Liver (tissue), 9 donors: ENCODE data around the gene STXBP1. TPM values are rescaled to one million over a fixed set of nuclear protein-coding genes. Genes with fewer than 3 reads are reported as not detected.

Experiments used
- DNase-seq: peaks from one replicate; pipeline ENCODE4 v3.0.0-alpha.2; 2017; ENCODE audit warnings: low spot score
- H3K27ac ChIP-seq, 2 donors: one replicate each; pipeline ENCODE4 v1.7.0; 2013; ENCODE audit warnings: inconsistent platforms in 2 of 2, low read length in 2 of 2, control low read depth in 1 of 2, low read depth in 1 of 2, mild to moderate bottlenecking in 1 of 2
- H3K27me3 ChIP-seq, 4 donors: one replicate each; pipeline versions ENCODE4 v1.6.1 to v1.7.0; 2013; ENCODE audit warnings: low read length in 3 of 4, inconsistent platforms in 1 of 4, mild to moderate bottlenecking in 1 of 4, moderate library complexity in 1 of 4; ENCODE audit not compliant: control insufficient read depth in 4 of 4, insufficient read depth in 4 of 4
- H3K36me3 ChIP-seq, 4 donors: one replicate each; pipeline versions ENCODE4 v1.6.1 to v1.7.0; 2013; ENCODE audit warnings: low read length in 3 of 4, mild to moderate bottlenecking in 3 of 4, low read depth in 1 of 4, moderate library complexity in 1 of 4; ENCODE audit not compliant: control insufficient read depth in 4 of 4, insufficient read depth in 3 of 4
- H3K4me1 ChIP-seq, 4 donors: one replicate each; pipeline versions ENCODE4 v1.6.1 to v1.7.0; 2013; ENCODE audit warnings: low read length in 3 of 4, mild to moderate bottlenecking in 3 of 4, moderate library complexity in 1 of 4; ENCODE audit not compliant: control insufficient read depth in 4 of 4, insufficient read depth in 4 of 4
- H3K4me3 ChIP-seq, 3 donors: one replicate each; pipeline versions ENCODE4 v1.6.1 to v1.7.0; 2013; ENCODE audit warnings: low read length in 3 of 3, control low read depth in 1 of 3, low read depth in 1 of 3, mild to moderate bottlenecking in 1 of 3
- H3K9ac ChIP-seq, 2 donors: one replicate each; pipeline ENCODE4 v1.7.0; 2013; ENCODE audit warnings: low read length in 2 of 2, mild to moderate bottlenecking in 2 of 2, moderate library complexity in 2 of 2, control low read depth in 1 of 2, low read depth in 1 of 2
- H3K9me3 ChIP-seq, 4 donors: one replicate each; pipeline versions ENCODE4 v1.6.1 to v1.7.0; 2013; ENCODE audit warnings: low read length in 3 of 4; ENCODE audit not compliant: control insufficient read depth in 4 of 4
- ATF3 ChIP-seq: IDR thresholded peaks from 2 replicates; pipeline ENCODE4 v1.6.1; 2016; ENCODE audit warnings: antibody characterized with exemption
- CTCF ChIP-seq: fragments of 150-350 bp; IDR thresholded peaks from 2 replicates; pipeline ENCODE4 v1.5.1; 2017; ENCODE audit warnings: improper control_type of control experiment, low read depth, low read length; ENCODE audit not compliant: missing input control
- EGR1 ChIP-seq, 2 donors: IDR thresholded peaks; 2 replicates each; pipeline ENCODE4 v1.6.1; 2016 to 2018; ENCODE audit warnings: antibody characterized with exemption in 2 of 2, low read depth in 2 of 2
- FOXA1 ChIP-seq: IDR thresholded peaks from 2 replicates; pipeline ENCODE4 v1.6.1; 2016; ENCODE audit warnings: antibody characterized with exemption
- FOXA2 ChIP-seq: IDR thresholded peaks from 2 replicates; pipeline ENCODE4 v1.6.1; 2016; ENCODE audit warnings: antibody characterized with exemption
- GABPA ChIP-seq, 2 donors: IDR thresholded peaks in 1 of 2; conservative IDR thresholded peaks in 1 of 2; 2 replicates each; pipeline ENCODE4 v1.6.1; 2016; ENCODE audit warnings: antibody characterized with exemption in 2 of 2, mild to moderate bottlenecking in 1 of 2, moderate library complexity in 1 of 2
- HNF4G ChIP-seq: IDR thresholded peaks from 2 replicates; pipeline ENCODE4 v1.6.1; 2016; ENCODE audit warnings: antibody characterized with exemption
- JUND ChIP-seq, 2 donors: IDR thresholded peaks; 2 replicates each; pipeline ENCODE4 v1.6.1; 2016; ENCODE audit warnings: antibody characterized with exemption in 2 of 2
- MAX ChIP-seq: IDR thresholded peaks from 2 replicates; pipeline ENCODE4 v1.6.1; 2016; ENCODE audit warnings: antibody characterized with exemption
- NR2F2 ChIP-seq: IDR thresholded peaks from 2 replicates; pipeline ENCODE4 v1.6.1; 2016; ENCODE audit warnings: antibody characterized with exemption
- RAD21 ChIP-seq, 2 donors: IDR thresholded peaks; 2 replicates each; pipeline ENCODE4 v1.6.1; 2016; ENCODE audit warnings: antibody characterized with exemption in 2 of 2, mild to moderate bottlenecking in 2 of 2
- REST ChIP-seq: IDR thresholded peaks from 2 replicates; pipeline ENCODE4 v1.6.1; 2016; ENCODE audit warnings: antibody characterized with exemption, mild to moderate bottlenecking
- RXRA ChIP-seq, 2 donors: IDR thresholded peaks; 2 replicates each; pipeline ENCODE4 v1.6.1; 2017 to 2018; ENCODE audit warnings: antibody characterized with exemption in 2 of 2, mild to moderate bottlenecking in 1 of 2
- SP1 ChIP-seq: IDR thresholded peaks from 2 replicates; pipeline ENCODE4 v1.6.1; 2018; ENCODE audit warnings: antibody characterized with exemption, mild to moderate bottlenecking
- TAF1 ChIP-seq: conservative IDR thresholded peaks from 2 replicates; pipeline ENCODE4 v1.6.1; 2016; ENCODE audit warnings: antibody characterized with exemption, mild to moderate bottlenecking
- YY1 ChIP-seq: IDR thresholded peaks from 2 replicates; pipeline ENCODE4 v1.6.1; 2016; ENCODE audit warnings: antibody characterized with exemption, mild to moderate bottlenecking
- ZBTB33 ChIP-seq: IDR thresholded peaks from 2 replicates; pipeline ENCODE4 v1.6.1; 2016; ENCODE audit warnings: antibody characterized with exemption
- WGBS: extraction: QIAGEN DNeasy Blood & Tissue Kit; methylation state at CpG from one replicate; pipeline ENCODE4 v1.1.7; 2013; 5-methylcytosine and 5-hydroxymethylcytosine counted together
- polyA plus RNA-seq, 2 donors: library from polyadenylated mRNA; stranded (reverse) in 1 of 2; unstranded in 1 of 2; fragments of 200-250 nt in 1 of 2; fragments of >200 nt in 1 of 2; fragmentation: Nextera tagmentation in 1 of 2; extraction: Ambion mirVana in 1 of 2; gene quantifications; one replicate each; pipeline versions ENCODE4 v1.2.1 to v1.2.3, GENCODE V29; 2013 to 2015
- total RNA-seq, 2 donors: library from RNA; depleted of rRNA; stranded (reverse); fragments of >200 nt; gene quantifications; one replicate each; pipeline ENCODE4 v1.2.3, GENCODE V29; 2014
- donor health status: healthy.
- donor health status: healthy.
- donor health status: healthy.
- donor health status: healthy.
- donor health status: healthy.

Gene STXBP1
- total and polyA plus RNA-seq, 4 donors = 1.7 to 4.6 (median 2.3) TPM

GRCh38 chr9:127654619-127655018 is 42.5 kb downstream of the STXBP1 start (continued):
- TF ChIP-seq CTCF = no peak
- no peak for TF ChIP-seq RAD21 (IDR thresholded peaks at IDR 0.05)
- TF ChIP-seq FOXA2 = no peak

GRCh38 chr9:127658428-127658827 is 46.4 kb downstream of the STXBP1 start:
- no peak overlapping the region for H3K9ac ChIP-seq
- no peak for DNase-seq
- WGBS = 86% methylated on average over 5 of the region's 5 CpGs
- H3K9me3 ChIP-seq = no peaks in the 10 kb centered on the region
- no peak overlapping the region for H3K27ac ChIP-seq
- H3K4me3 ChIP-seq = no peak overlapping the region
- no peaks in the 10 kb centered on the region for H3K4me1 ChIP-seq
- H3K27me3 ChIP-seq = no peaks in the 10 kb centered on the region
- no peak for TF ChIP-seq RXRA (IDR thresholded peaks at IDR 0.05)
- TF ChIP-seq GABPA (IDR thresholded peaks at IDR 0.05 in 1 of 2, conservative IDR thresholded peaks at IDR 0.05 in 1 of 2) = no peak
- TF ChIP-seq MAX = no peak
- TF ChIP-seq HNF4G = no peak
- no peak for TF ChIP-seq YY1
- no peak for TF ChIP-seq CTCF
- TF ChIP-seq ATF3 = no peak
- no peak for TF ChIP-seq NR2F2
- TF ChIP-seq EGR1 (IDR thresholded peaks at IDR 0.05; ENCODE audit: low read depth in 2 of 2) = no peak
- no peak for TF ChIP-seq FOXA1
- TF ChIP-seq ZBTB33 = no peak
- TF ChIP-seq SP1 = no peak
- no peak for TF ChIP-seq REST
- TF ChIP-seq JUND (IDR thresholded peaks at IDR 0.05) = no peak
- no peak for TF ChIP-seq FOXA2
- no peak for TF ChIP-seq TAF1
- peaks cover 0 to 6% (median 0%) of the 10 kb centered on the region in 4 donors for H3K36me3 ChIP-seq
